ENCODE results near the gene IMPDH1. TPM values are rescaled to one million over a fixed set of nuclear protein-coding genes. Genes with fewer than 3 reads are reported as not detected.

IMPDH1 gene
- total and polyA plus RNA-seq, 10 of the 15 experiments (the other 5 are each of a cell fraction or from before 2014, with no cell fraction given) = 0.50 to 61.3 (median 41.8) TPM

DNA sequence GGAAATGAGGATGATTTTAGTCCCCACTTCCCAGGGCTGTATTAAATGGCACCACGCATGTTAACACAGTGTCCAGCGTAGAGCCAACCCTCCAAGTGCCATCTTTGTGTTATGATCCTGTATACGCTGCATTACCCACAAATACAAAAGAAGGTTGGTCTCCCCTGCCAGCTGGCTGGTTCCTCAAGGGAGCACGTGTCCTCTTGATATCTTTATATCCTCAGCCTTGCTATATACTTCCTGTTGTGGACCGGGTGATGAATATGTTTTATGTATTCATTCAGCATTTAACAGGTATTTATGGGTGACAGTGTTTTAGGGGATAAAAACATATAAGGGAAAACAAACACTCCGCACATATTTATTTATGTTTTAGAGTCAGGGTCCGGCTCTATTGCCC is 25.1 kb downstream of the IMPDH1 start:
- Histone ChIP-seq H3K4me1 (ENCODE audit: control insufficient read depth, insufficient read depth, low read length) (no peaks in the 10 kb centered on the region), H3K4me2 (ENCODE audit: control insufficient read depth, insufficient read depth) (no peak overlapping the region), H3K79me2 (ENCODE audit: control insufficient read depth, insufficient read depth, low read length) (no peaks in the 10 kb centered on the region), H2AFZ (ENCODE audit: control insufficient read depth, low read depth, low read length) (no peak overlapping the region), H3K9me3 (replicated peaks; ENCODE audit: control insufficient read depth, insufficient read depth, low read length) (no peaks in the 10 kb centered on the region), H4K20me1 (ENCODE audit: control insufficient read depth, insufficient read depth) (no peaks in the 10 kb centered on the region), H3K4me3 (no peak overlapping the region), H3K9ac (ENCODE audit: control insufficient read depth, insufficient read depth, low read length) (no peak overlapping the region), H3K27ac (ENCODE audit: control insufficient read depth, insufficient read depth) (no peak overlapping the region), H3K36me3 (ENCODE audit: control insufficient read depth in 2 of 2, insufficient read depth in 2 of 2, low read length in 1 of 2) (no peaks in the 10 kb centered on the region), H3K27me3 (replicated peaks in 1 of 2; ENCODE audit: control insufficient read depth in 2 of 2, insufficient read depth in 2 of 2, low read length in 1 of 2) (no peaks in the 10 kb centered on the region; a peak in 1 of 4 replicates)
- intact Hi-C loops (cut with micrococcal nuclease; ENCODE audit: unreplicated experiment) = loop anchor here (10.0 kb wide), 1 partner anchor 250 kb away; no protein-coding TSS in a partner anchor
- ATAC-seq (no peak), DNase-seq (ENCODE audit: low read depth, low spot score) (no peak), FAIRE-seq (no peak)
- TF ChIP-seq ETV6 (conservative IDR thresholded peaks at IDR 0.05 in 1 of 2, IDR thresholded peaks at IDR 0.05 in 1 of 2; ENCODE audit: borderline replicate concordance in 1 of 2, low read depth in 1 of 2) = no peak
- TF ChIP-seq FOXM1 (IDR thresholded peaks at IDR 0.05; ENCODE audit: low read depth, low read length) = no peak
- TF ChIP-seq, protein P1, sequence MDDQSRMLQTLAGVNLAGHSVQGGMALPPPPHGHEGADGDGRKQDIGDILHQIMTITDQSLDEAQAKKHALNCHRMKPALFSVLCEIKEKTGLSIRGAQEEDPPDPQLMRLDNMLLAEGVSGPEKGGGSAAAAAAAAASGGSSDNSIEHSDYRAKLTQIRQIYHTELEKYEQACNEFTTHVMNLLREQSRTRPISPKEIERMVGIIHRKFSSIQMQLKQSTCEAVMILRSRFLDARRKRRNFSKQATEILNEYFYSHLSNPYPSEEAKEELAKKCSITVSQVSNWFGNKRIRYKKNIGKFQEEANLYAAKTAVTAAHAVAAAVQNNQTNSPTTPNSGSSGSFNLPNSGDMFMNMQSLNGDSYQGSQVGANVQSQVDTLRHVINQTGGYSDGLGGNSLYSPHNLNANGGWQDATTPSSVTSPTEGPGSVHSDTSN (IDR thresholded peaks at IDR 0.05; ENCODE audit: insufficient replicate concordance, low read depth, low read length) = no peak
- TF ChIP-seq SUPT20H (IDR thresholded peaks at IDR 0.05; ENCODE audit: borderline replicate concordance, control insufficient read depth, low read depth, low read length) = no peak
- TF ChIP-seq RAD21 (IDR thresholded peaks at IDR 0.05; ENCODE audit: insufficient read depth, low read depth, low read length) = no peak
- no peak for TF ChIP-seq ZZZ3 (IDR thresholded peaks at IDR 0.05; ENCODE audit: control insufficient read depth, insufficient read length, low read depth)
- TF ChIP-seq EP300 (IDR thresholded peaks at IDR 0.05; ENCODE audit: borderline replicate concordance in 1 of 2, control insufficient read depth in 1 of 2, low read depth in 2 of 2, low read length in 2 of 2) = no peak
- no peak for TF ChIP-seq ZNF384 (IDR thresholded peaks at IDR 0.05; ENCODE audit: borderline replicate concordance, low read depth, low read length)
- no peak for TF ChIP-seq IKZF2 (IDR thresholded peaks at IDR 0.05)
- TF ChIP-seq NFYB (IDR thresholded peaks at IDR 0.05; ENCODE audit: insufficient read depth, low read depth, low read length) = no peak
- TF ChIP-seq SPI1 (IDR thresholded peaks at IDR 0.05; ENCODE audit: borderline replicate concordance, insufficient read depth, low read depth, low read length) = no peak
- TF ChIP-seq YY1 (IDR thresholded peaks at IDR 0.05; ENCODE audit: low read depth, low read length) = no peak
- in situ Hi-C loops (cut with MboI) = no loop called here
- WGBS (ENCODE audit: insufficient coverage, insufficient replicate concordance, low lambda C conversion rate, missing lambda C conversion rate) = 40% methylated on average over 7 of the region's 7 CpGs
- ChIA-PET POLR2A (no interaction called here), CTCF (interaction anchor here (4.9 to 5.4 kb wide), 2 partner anchors 14 to 37 kb away, joined by 31 to 34 read pairs; no protein-coding TSS in a partner anchor), SMC1A (ENCODE audit: uncharacterized antibody, unreplicated experiment) (no interaction called here), RAD21 (ENCODE audit: unreplicated experiment) (no interaction called here)
- no TSS peak for BruUV-seq (replicated peaks)

Measured in GM12878 (cell line).